HepG2 (cell line): ENCODE data around the gene FMNL1. TPM values are rescaled to one million over a fixed set of nuclear protein-coding genes. Genes with fewer than 3 reads are reported as not detected.
A peak's percentile ranks its signal among the peaks of the same experiment; 100 is the strongest.

Source experiments
- DNMT1 ChIP-seq: sonication (generic); formaldehyde crosslinking; IDR thresholded peaks from 2 replicates; pipeline ENCODE4 v1.5.1; 2020; ENCODE audit warnings: mild to moderate bottlenecking, missing genetic modification reagents
- HDAC1 ChIP-seq: sonication (generic); formaldehyde crosslinking; IDR thresholded peaks from 2 replicates; pipeline ENCODE4 v1.5.1; 2020; ENCODE audit warnings: mild to moderate bottlenecking, missing genetic modification reagents
- MATR3 ChIP-seq: sonication (generic); formaldehyde crosslinking; IDR thresholded peaks from 2 replicates; pipeline ENCODE4 v1.4.0; 2020; ENCODE audit warnings: missing genetic modification reagents
- RFX1 ChIP-seq: fragments of 450-650 bp; IDR thresholded peaks from 2 replicates; pipeline ENCODE4 v1.6.1; 2017
- SALL2 ChIP-seq: sonication (generic); formaldehyde crosslinking; IDR thresholded peaks from 2 replicates; pipeline ENCODE4 v1.8.1; 2023; ENCODE audit warnings: mild to moderate bottlenecking, missing genetic modification reagents, inconsistent platforms
- SOX13 ChIP-seq, 3 experiments: fragments of 450-650 bp in 1 of 3; sonication (generic) in 1 of 3; formaldehyde crosslinking in 1 of 3; IDR thresholded peaks in 2 of 3; conservative IDR thresholded peaks in 1 of 3; 2 replicates each; pipeline versions ENCODE4 v1.5.0 to v1.6.1; 2016 to 2020; ENCODE audit warnings: antibody characterized with exemption in 1 of 3, mild to moderate bottlenecking in 1 of 3, missing compliant biosample characterization in 1 of 3, missing genetic modification reagents in 1 of 3, moderate library complexity in 1 of 3
- SP140L ChIP-seq: sonication (generic); formaldehyde crosslinking; IDR thresholded peaks from 2 replicates; pipeline ENCODE4 v1.4.0; 2020; ENCODE audit warnings: missing genetic modification reagents, borderline replicate concordance
- ZBTB7A ChIP-seq: sonication (generic); formaldehyde crosslinking; IDR thresholded peaks from 2 replicates; pipeline ENCODE4 v1.8.0; 2022; ENCODE audit warnings: mild to moderate bottlenecking, missing genetic modification reagents
- ZFP62 ChIP-seq: sonication (generic); formaldehyde crosslinking; IDR thresholded peaks from 2 replicates; pipeline ENCODE4 v1.4.0; 2020; ENCODE audit warnings: missing genetic modification reagents
- ZMYM3 ChIP-seq: sonication (generic); formaldehyde crosslinking; IDR thresholded peaks from 2 replicates; pipeline ENCODE4 v1.5.1; 2020; ENCODE audit warnings: mild to moderate bottlenecking, missing genetic modification reagents
- ZNF17 ChIP-seq: sonication (generic); formaldehyde crosslinking; IDR thresholded peaks from 2 replicates; pipeline ENCODE4 v1.5.0; 2020; ENCODE audit warnings: mild to moderate bottlenecking, missing genetic modification reagents
- polyA plus RNA-seq, 8 experiments: library from polyadenylated mRNA; depleted of rRNA in 3 of 8; stranded (reverse) in 7 of 8; unstranded in 1 of 8; fragments of >200 nt; fragmentation: Illumina TruSeq in 4 of 8; extraction: Trizol in 4 of 8; gene quantifications; 2 replicates each; pipeline versions ENCODE4 v1.2.1 to v1.2.3, GENCODE V29; 2011 to 2016; ENCODE audit warnings: low read depth in 4 of 8, missing spikeins in 1 of 8, mixed read lengths in 1 of 8; ENCODE audit not compliant: insufficient read depth in 1 of 8
- total RNA-seq, 5 experiments: library from RNA; depleted of rRNA; stranded (reverse); fragments of >200 nt; fragmentation: Illumina TruSeq; extraction: Trizol; gene quantifications; 2 replicates each; pipeline ENCODE4 v1.2.3, GENCODE V29; 2016; ENCODE audit warnings: low read depth in 1 of 5
- TF ChIP-seq, protein P1 (sequence below): sonication (generic); formaldehyde crosslinking; IDR thresholded peaks from 2 replicates; pipeline ENCODE4 v1.4.0; 2020; ENCODE audit warnings: mild to moderate bottlenecking, missing genetic modification reagents
- TF ChIP-seq, protein P2 (sequence below), 2 experiments: fragments of 450-650 bp in 1 of 2; sonication (generic) in 1 of 2; formaldehyde crosslinking; IDR thresholded peaks; 2 replicates each; pipeline versions ENCODE4 v1.5.0 to v1.8.0; 2020 to 2022; ENCODE audit warnings: mild to moderate bottlenecking in 1 of 2, missing genetic modification reagents in 1 of 2
- TF ChIP-seq, protein P3 (sequence below): sonication (generic); formaldehyde crosslinking; IDR thresholded peaks from 2 replicates; pipeline ENCODE4 v1.4.0; 2020; ENCODE audit warnings: mild to moderate bottlenecking, low read depth, missing genetic modification reagents
- TF ChIP-seq, protein P4 (sequence below): sonication (generic); formaldehyde crosslinking; IDR thresholded peaks from 2 replicates; pipeline ENCODE4 v1.4.0; 2020; ENCODE audit warnings: mild to moderate bottlenecking, missing genetic modification reagents
- TF ChIP-seq, protein P5 (sequence below): sonication (generic); formaldehyde crosslinking; conservative IDR thresholded peaks from 2 replicates; pipeline ENCODE4 v1.4.0; 2020; ENCODE audit warnings: missing genetic modification reagents
- TF ChIP-seq, protein P6 (sequence below): sonication (generic); formaldehyde crosslinking; IDR thresholded peaks from 2 replicates; pipeline ENCODE4 v1.4.0; 2020; ENCODE audit warnings: missing genetic modification reagents

FMNL1 gene
- total and polyA plus RNA-seq, 2 of the 13 experiments (the other 11 are each of a cell fraction or from before 2014, with no cell fraction given), result 0.53 to 0.70 TPM

DNA sequence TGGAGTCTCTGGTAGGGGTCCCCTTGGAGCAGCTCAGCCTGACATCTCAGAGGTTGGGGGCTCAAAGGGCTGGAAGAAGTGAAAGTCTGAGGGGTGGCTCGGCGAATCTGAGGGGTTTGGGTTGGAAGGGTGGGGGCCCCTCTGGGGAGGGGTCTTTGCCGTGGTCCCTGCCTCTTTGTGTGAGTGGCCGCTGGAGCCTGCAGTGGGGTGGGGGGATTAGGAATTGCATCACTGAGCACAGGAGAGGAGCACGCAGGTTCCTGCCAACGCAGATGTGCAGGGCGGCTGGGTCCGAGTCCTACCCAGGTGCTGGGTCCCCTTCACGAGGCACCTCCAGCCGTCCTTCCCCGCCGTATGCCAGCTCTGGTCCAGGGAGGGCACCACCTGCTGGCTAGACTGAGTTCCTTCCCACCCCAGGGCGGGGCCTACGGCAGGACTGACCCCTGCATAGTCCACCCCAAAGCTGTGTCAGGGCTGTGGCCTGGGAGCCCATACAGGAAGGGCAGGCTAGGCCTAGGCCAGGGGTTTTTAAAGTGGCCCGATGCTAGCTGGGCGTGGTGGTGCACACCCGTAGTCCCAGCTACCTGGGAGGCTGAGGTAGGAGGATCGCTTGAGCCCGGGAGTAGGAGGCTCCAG is 9.9 kb downstream of the FMNL1 start (continued):
- TF ChIP-seq, protein P1, sequence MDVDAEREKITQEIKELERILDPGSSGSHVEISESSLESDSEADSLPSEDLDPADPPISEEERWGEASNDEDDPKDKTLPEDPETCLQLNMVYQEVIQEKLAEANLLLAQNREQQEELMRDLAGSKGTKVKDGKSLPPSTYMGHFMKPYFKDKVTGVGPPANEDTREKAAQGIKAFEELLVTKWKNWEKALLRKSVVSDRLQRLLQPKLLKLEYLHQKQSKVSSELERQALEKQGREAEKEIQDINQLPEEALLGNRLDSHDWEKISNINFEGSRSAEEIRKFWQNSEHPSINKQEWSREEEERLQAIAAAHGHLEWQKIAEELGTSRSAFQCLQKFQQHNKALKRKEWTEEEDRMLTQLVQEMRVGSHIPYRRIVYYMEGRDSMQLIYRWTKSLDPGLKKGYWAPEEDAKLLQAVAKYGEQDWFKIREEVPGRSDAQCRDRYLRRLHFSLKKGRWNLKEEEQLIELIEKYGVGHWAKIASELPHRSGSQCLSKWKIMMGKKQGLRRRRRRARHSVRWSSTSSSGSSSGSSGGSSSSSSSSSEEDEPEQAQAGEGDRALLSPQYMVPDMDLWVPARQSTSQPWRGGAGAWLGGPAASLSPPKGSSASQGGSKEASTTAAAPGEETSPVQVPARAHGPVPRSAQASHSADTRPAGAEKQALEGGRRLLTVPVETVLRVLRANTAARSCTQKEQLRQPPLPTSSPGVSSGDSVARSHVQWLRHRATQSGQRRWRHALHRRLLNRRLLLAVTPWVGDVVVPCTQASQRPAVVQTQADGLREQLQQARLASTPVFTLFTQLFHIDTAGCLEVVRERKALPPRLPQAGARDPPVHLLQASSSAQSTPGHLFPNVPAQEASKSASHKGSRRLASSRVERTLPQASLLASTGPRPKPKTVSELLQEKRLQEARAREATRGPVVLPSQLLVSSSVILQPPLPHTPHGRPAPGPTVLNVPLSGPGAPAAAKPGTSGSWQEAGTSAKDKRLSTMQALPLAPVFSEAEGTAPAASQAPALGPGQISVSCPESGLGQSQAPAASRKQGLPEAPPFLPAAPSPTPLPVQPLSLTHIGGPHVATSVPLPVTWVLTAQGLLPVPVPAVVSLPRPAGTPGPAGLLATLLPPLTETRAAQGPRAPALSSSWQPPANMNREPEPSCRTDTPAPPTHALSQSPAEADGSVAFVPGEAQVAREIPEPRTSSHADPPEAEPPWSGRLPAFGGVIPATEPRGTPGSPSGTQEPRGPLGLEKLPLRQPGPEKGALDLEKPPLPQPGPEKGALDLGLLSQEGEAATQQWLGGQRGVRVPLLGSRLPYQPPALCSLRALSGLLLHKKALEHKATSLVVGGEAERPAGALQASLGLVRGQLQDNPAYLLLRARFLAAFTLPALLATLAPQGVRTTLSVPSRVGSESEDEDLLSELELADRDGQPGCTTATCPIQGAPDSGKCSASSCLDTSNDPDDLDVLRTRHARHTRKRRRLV, result 0 out of 2 replicates have a peak, but pooled peaks have one; percentile 56
- TF ChIP-seq SOX13 (IDR thresholded peaks at IDR 0.05) (no peak), SOX13 (CRISPR knock-in tag; conservative IDR thresholded peaks at IDR 0.05 in 1 of 2, IDR thresholded peaks at IDR 0.05 in 1 of 2) (0 out of 4 replicates have a peak, but pooled peaks of 1 of the 2 experiments have one; percentile 18), SP140L (no peak), ZMYM3 (0 out of 2 replicates have a peak, but pooled peaks have one; percentile 35), DNMT1 (peak; percentile 88), HDAC1 (CRISPR knock-in tag) (peak; percentile 14; the same call in 1 of the 2 replicates), MATR3 (CRISPR knock-in tag) (no peak), SALL2 (CRISPR knock-in tag) (peak; percentile 60; the same call in 1 of the 2 replicates), ZFP62 (0 out of 2 replicates have a peak, but pooled peaks have one; percentile 36), ZNF17 (CRISPR knock-in tag) (no peak), ZBTB7A (CRISPR knock-in tag) (peak; percentile 87), RFX1 (no peak)
- TF ChIP-seq, protein P2, sequence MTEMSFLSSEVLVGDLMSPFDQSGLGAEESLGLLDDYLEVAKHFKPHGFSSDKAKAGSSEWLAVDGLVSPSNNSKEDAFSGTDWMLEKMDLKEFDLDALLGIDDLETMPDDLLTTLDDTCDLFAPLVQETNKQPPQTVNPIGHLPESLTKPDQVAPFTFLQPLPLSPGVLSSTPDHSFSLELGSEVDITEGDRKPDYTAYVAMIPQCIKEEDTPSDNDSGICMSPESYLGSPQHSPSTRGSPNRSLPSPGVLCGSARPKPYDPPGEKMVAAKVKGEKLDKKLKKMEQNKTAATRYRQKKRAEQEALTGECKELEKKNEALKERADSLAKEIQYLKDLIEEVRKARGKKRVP (CRISPR knock-in tag; IDR thresholded peaks at IDR 0.05), result no peak
- TF ChIP-seq, protein P3, sequence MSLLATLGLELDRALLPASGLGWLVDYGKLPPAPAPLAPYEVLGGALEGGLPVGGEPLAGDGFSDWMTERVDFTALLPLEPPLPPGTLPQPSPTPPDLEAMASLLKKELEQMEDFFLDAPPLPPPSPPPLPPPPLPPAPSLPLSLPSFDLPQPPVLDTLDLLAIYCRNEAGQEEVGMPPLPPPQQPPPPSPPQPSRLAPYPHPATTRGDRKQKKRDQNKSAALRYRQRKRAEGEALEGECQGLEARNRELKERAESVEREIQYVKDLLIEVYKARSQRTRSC (CRISPR knock-in tag), result no peak
- TF ChIP-seq, protein P4, sequence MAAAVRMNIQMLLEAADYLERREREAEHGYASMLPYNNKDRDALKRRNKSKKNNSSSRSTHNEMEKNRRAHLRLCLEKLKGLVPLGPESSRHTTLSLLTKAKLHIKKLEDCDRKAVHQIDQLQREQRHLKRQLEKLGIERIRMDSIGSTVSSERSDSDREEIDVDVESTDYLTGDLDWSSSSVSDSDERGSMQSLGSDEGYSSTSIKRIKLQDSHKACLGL (CRISPR knock-in tag), result peak; percentile 77; the same call in 1 of the 2 replicates
- TF ChIP-seq, protein P5, sequence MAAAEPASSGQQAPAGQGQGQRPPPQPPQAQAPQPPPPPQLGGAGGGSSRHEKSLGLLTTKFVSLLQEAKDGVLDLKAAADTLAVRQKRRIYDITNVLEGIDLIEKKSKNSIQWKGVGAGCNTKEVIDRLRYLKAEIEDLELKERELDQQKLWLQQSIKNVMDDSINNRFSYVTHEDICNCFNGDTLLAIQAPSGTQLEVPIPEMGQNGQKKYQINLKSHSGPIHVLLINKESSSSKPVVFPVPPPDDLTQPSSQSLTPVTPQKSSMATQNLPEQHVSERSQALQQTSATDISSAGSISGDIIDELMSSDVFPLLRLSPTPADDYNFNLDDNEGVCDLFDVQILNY (CRISPR knock-in tag), result 0 out of 2 replicates have a peak, but pooled peaks have one; percentile 53
- TF ChIP-seq, protein P6, sequence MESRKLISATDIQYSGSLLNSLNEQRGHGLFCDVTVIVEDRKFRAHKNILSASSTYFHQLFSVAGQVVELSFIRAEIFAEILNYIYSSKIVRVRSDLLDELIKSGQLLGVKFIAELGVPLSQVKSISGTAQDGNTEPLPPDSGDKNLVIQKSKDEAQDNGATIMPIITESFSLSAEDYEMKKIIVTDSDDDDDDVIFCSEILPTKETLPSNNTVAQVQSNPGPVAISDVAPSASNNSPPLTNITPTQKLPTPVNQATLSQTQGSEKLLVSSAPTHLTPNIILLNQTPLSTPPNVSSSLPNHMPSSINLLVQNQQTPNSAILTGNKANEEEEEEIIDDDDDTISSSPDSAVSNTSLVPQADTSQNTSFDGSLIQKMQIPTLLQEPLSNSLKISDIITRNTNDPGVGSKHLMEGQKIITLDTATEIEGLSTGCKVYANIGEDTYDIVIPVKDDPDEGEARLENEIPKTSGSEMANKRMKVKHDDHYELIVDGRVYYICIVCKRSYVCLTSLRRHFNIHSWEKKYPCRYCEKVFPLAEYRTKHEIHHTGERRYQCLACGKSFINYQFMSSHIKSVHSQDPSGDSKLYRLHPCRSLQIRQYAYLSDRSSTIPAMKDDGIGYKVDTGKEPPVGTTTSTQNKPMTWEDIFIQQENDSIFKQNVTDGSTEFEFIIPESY (CRISPR knock-in tag), result peak; percentile 54; the same call in 1 of the 2 replicates
